Measurements from ENCODE around the gene BLACAT1.

The BLACAT1 gene

DNA sequence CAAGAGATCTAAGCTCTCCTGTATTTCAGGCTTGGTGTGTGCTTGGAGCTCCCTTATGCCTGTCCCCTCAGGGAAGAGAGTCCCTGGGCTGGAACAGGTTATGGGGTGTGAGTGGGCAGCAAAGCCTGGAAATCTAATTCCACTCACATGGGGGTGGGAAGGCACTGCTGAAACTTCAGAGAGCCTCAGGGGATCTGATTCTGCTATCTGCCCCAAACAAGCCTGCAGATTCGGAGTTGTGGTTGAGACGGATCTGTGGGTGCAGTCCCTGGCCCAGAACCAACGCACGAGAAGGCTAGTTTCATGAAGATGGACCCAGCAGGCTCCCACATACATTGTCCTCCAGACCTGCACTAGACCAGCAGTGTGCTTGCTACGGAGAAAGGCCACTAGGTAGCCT, 2.9 kb downstream of the BLACAT1 start:
- Histone ChIP-seq H3K4me3 (ENCODE audit: low read length in 2 of 2) (no peak overlapping the region), H3K9me3 (ENCODE audit: control insufficient read depth in 2 of 2, low read length in 2 of 2) (no peaks in the 10 kb centered on the region), H3K27ac (ENCODE audit: low read length) (no peak overlapping the region), H3K36me3 (ENCODE audit: control insufficient read depth in 2 of 2, insufficient read depth in 2 of 2, low read length in 2 of 2) (no peaks in the 10 kb centered on the region), H3K9ac (ENCODE audit: low read length in 2 of 2) (no peak overlapping the region), H3K27me3 (ENCODE audit: control insufficient read depth in 1 of 2, insufficient read depth in 2 of 2, low read length in 2 of 2) (peaks cover 56 to 71% of the 10 kb centered on the region in 2 donors), H3K4me1 (ENCODE audit: control insufficient read depth, insufficient read depth, low read length) (peaks cover 16% of the 10 kb centered on the region)

GRCh38 chr1:205452364-205452763, 3.5 kb downstream of the BLACAT1 start:
- Histone ChIP-seq H3K9me3 (ENCODE audit: control insufficient read depth in 2 of 2, low read length in 2 of 2) (no peaks in the 10 kb centered on the region), H3K4me1 (ENCODE audit: control insufficient read depth, insufficient read depth, low read length) (peaks cover 16% of the 10 kb centered on the region), H3K4me3 (ENCODE audit: low read length in 2 of 2) (no peak overlapping the region), H3K36me3 (ENCODE audit: control insufficient read depth in 2 of 2, insufficient read depth in 2 of 2, low read length in 2 of 2) (no peaks in the 10 kb centered on the region), H3K9ac (ENCODE audit: low read length in 2 of 2) (no peak overlapping the region), H3K27me3 (ENCODE audit: control insufficient read depth in 1 of 2, insufficient read depth in 2 of 2, low read length in 2 of 2) (peaks cover 51 to 65% of the 10 kb centered on the region in 2 donors), H3K27ac (ENCODE audit: low read length) (no peak overlapping the region)

GRCh38 chr1:205451759-205452164, 4.1 kb downstream of the BLACAT1 start:
- Histone ChIP-seq H3K9ac (ENCODE audit: low read length in 2 of 2) (no peak overlapping the region), H3K4me1 (ENCODE audit: control insufficient read depth, insufficient read depth, low read length) (peaks cover 13% of the 10 kb centered on the region), H3K9me3 (ENCODE audit: control insufficient read depth in 2 of 2, low read length in 2 of 2) (no peaks in the 10 kb centered on the region), H3K36me3 (ENCODE audit: control insufficient read depth in 2 of 2, insufficient read depth in 2 of 2, low read length in 2 of 2) (no peaks in the 10 kb centered on the region), H3K27ac (ENCODE audit: low read length) (no peak overlapping the region), H3K27me3 (ENCODE audit: control insufficient read depth in 1 of 2, insufficient read depth in 2 of 2, low read length in 2 of 2) (peaks cover 51 to 61% of the 10 kb centered on the region in 2 donors), H3K4me3 (ENCODE audit: low read length in 2 of 2) (no peak overlapping the region)

DNA sequence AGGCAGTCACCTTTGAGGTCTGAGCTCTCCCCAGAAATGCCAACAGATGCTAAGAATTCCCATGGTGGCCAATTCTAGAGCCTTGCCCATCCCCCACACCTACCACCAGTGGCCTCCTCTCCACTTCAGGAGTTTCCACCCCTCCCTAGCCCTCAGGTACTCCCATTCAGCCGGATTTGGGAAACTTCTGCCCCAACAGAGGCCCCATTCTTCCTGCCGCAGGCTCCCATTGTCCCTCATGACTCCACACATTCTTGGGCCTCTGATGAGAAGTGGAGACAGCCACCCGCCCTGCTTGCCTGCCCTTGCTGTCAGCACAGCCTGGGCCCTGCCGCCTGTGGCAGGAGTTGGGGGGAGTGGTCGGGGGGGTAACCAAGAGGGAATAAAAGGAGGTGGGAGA, 4.6 kb downstream of the BLACAT1 start:
- peaks cover 8% of the 10 kb centered on the region for H3K4me1 ChIP-seq (ENCODE audit: control insufficient read depth, insufficient read depth, low read length)
- H3K27ac ChIP-seq (ENCODE audit: low read length), result no peak overlapping the region
- no peak overlapping the region for H3K9ac ChIP-seq (ENCODE audit: low read length in 2 of 2)
- no peak overlapping the region for H3K4me3 ChIP-seq (ENCODE audit: low read length in 2 of 2)
- H3K27me3 ChIP-seq (ENCODE audit: control insufficient read depth in 1 of 2, insufficient read depth in 2 of 2, low read length in 2 of 2), result peaks cover 46 to 55% of the 10 kb centered on the region in 2 donors
- no peaks in the 10 kb centered on the region for H3K9me3 ChIP-seq (ENCODE audit: control insufficient read depth in 2 of 2, low read length in 2 of 2)
- H3K36me3 ChIP-seq (ENCODE audit: control insufficient read depth in 2 of 2, insufficient read depth in 2 of 2, low read length in 2 of 2), result no peaks in the 10 kb centered on the region

DNA sequence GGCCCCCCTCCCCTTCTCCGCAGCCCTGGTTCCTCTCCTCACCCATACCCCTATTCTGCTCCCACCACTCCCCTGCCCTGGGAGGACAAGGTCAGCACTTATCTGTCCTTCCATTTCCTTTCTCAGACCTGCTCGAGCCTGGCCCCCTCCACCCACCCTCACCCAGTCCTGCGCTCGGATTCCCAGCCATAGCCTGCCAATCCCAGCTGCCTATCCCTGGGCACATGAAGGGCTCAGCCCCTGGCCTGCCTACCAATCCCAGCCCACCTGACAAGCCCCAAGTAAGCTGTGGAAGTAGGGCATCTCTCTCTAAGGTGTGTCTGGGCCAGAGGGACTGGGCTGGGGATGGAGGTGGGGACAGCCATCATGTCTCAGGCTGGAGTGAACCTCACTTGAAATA, 5.4 kb downstream of the BLACAT1 start:
- no peaks in the 10 kb centered on the region for H3K9me3 ChIP-seq (ENCODE audit: control insufficient read depth in 2 of 2, low read length in 2 of 2)
- peaks cover 41 to 48% of the 10 kb centered on the region in 2 donors for H3K27me3 ChIP-seq (ENCODE audit: control insufficient read depth in 1 of 2, insufficient read depth in 2 of 2, low read length in 2 of 2)
- H3K9ac ChIP-seq (ENCODE audit: low read length in 2 of 2), result no peak overlapping the region
- no peaks in the 10 kb centered on the region for H3K36me3 ChIP-seq (ENCODE audit: control insufficient read depth in 2 of 2, insufficient read depth in 2 of 2, low read length in 2 of 2)
- H3K4me3 ChIP-seq (ENCODE audit: low read length in 2 of 2), result no peak overlapping the region
- peaks cover 3% of the 10 kb centered on the region for H3K4me1 ChIP-seq (ENCODE audit: control insufficient read depth, insufficient read depth, low read length)
- no peak overlapping the region for H3K27ac ChIP-seq (ENCODE audit: low read length)

- no peak overlapping the region for H3K4me3 ChIP-seq (ENCODE audit: low read length in 2 of 2)
- peaks cover 35 to 42% of the 10 kb centered on the region in 2 donors for H3K27me3 ChIP-seq (ENCODE audit: control insufficient read depth in 1 of 2, insufficient read depth in 2 of 2, low read length in 2 of 2)
- H3K9ac ChIP-seq (ENCODE audit: low read length in 2 of 2), result no peak overlapping the region
- H3K27ac ChIP-seq (ENCODE audit: low read length), result no peak overlapping the region
- peaks cover 8% of the 10 kb centered on the region for H3K4me1 ChIP-seq (ENCODE audit: control insufficient read depth, insufficient read depth, low read length)
- no peaks in the 10 kb centered on the region for H3K36me3 ChIP-seq (ENCODE audit: control insufficient read depth in 2 of 2, insufficient read depth in 2 of 2, low read length in 2 of 2)
- H3K9me3 ChIP-seq (ENCODE audit: control insufficient read depth in 2 of 2, low read length in 2 of 2), result no peaks in the 10 kb centered on the region
Observed at GRCh38 chr1:205449750-205450443, 5.9 kb downstream of the BLACAT1 start.

DNA sequence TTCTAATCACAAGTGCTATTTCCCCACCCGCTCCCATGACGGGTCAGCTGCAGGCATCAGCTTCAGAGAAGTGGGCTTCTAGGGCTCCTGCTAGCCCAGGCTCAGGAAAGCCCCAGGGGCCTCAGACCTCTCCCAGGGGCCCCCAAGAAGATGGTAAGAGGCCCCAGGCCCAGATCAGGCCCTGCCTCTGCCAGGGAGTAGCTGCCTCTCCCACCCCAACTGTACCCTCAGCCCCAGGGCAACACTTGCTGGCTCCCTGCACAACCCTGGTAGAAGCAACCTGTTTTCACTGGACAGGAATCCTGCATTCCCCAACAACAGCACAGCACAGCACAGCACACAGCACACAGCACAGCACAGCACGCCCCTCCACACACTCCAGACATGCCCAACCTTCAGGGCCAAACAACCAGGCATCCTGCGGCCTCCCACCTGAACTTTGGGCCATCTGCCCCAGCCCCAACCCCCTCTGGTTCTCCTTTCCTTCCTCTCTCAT, 6.5 kb downstream of the BLACAT1 start:
- Histone ChIP-seq H3K36me3 (ENCODE audit: control insufficient read depth in 2 of 2, insufficient read depth in 2 of 2, low read length in 2 of 2) (no peaks in the 10 kb centered on the region), H3K9ac (ENCODE audit: low read length in 2 of 2) (no peak overlapping the region), H3K27me3 (ENCODE audit: control insufficient read depth in 1 of 2, insufficient read depth in 2 of 2, low read length in 2 of 2) (peaks cover 29 to 36% of the 10 kb centered on the region in 2 donors), H3K4me3 (ENCODE audit: low read length in 2 of 2) (no peak overlapping the region), H3K9me3 (ENCODE audit: control insufficient read depth in 2 of 2, low read length in 2 of 2) (no peaks in the 10 kb centered on the region), H3K27ac (ENCODE audit: low read length) (no peak overlapping the region), H3K4me1 (ENCODE audit: control insufficient read depth, insufficient read depth, low read length) (peaks cover 12% of the 10 kb centered on the region)

- Histone ChIP-seq H3K27ac (ENCODE audit: low read length) (no peak overlapping the region), H3K4me3 (ENCODE audit: low read length in 2 of 2) (no peak overlapping the region), H3K4me1 (ENCODE audit: control insufficient read depth, insufficient read depth, low read length) (peaks cover 18% of the 10 kb centered on the region), H3K9me3 (ENCODE audit: control insufficient read depth in 2 of 2, low read length in 2 of 2) (no peaks in the 10 kb centered on the region), H3K9ac (ENCODE audit: low read length in 2 of 2) (no peak overlapping the region), H3K27me3 (ENCODE audit: control insufficient read depth in 1 of 2, insufficient read depth in 2 of 2, low read length in 2 of 2) (peaks cover 25 to 30% of the 10 kb centered on the region in 2 donors), H3K36me3 (ENCODE audit: control insufficient read depth in 2 of 2, insufficient read depth in 2 of 2, low read length in 2 of 2) (no peaks in the 10 kb centered on the region)
Observed at GRCh38 chr1:205448540-205449253, 7.1 kb downstream of the BLACAT1 start.

DNA sequence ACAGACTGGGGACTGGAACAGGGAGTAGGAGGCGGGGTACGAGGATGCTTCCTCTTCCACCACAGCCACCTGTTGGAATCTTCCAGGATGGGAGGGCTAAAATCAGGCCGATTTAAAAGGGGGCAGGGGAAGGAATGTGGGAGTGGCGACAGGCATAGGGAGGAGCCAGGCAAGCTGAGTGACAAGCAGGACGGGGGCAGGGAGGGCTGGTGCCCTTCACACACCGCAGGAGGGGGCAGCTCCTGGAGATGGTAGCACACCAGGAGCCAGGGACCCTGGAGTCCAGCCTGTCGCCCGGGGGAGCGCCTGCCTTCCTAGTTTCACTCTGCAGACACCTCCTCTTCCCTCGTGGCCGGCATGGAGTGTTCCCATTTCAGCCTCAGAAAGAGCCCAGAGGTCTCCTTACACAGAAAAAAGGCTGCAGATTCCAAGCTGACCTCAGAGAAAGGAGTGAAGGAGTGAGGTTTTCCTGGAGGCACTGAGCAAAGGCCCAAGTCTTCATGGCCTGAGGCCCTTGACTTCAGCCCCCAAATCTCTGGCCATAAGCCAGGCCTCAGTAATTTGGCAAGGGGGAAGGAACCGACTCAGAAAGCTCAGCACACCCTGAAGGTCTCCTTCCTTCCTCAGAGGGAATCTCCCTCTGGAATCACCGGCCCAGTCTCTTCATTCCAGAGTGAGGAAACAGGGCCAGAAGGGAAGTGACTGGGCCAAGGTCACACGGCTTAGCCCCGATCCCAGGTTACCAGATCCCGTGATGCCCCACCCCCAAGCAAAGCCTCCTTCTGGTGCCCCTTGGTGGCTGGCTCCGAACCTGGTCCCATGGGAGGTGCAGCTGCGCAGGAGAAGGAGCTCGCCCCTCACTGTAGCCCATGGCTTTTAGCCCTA, 8.1 kb downstream of the BLACAT1 start:
- H3K9ac ChIP-seq (ENCODE audit: low read length in 2 of 2), result no peak overlapping the region
- no peaks in the 10 kb centered on the region for H3K9me3 ChIP-seq (ENCODE audit: control insufficient read depth in 2 of 2, low read length in 2 of 2)
- no peak overlapping the region for H3K4me3 ChIP-seq (ENCODE audit: low read length in 2 of 2)
- no peak overlapping the region for H3K27ac ChIP-seq (ENCODE audit: low read length)
- no peaks in the 10 kb centered on the region for H3K36me3 ChIP-seq (ENCODE audit: control insufficient read depth in 2 of 2, insufficient read depth in 2 of 2, low read length in 2 of 2)
- peaks cover 18 to 20% of the 10 kb centered on the region in 2 donors for H3K27me3 ChIP-seq (ENCODE audit: control insufficient read depth in 1 of 2, insufficient read depth in 2 of 2, low read length in 2 of 2)
- H3K4me1 ChIP-seq (ENCODE audit: control insufficient read depth, insufficient read depth, low read length), result peaks cover 24% of the 10 kb centered on the region

GRCh38 chr1:205446828-205447227, 9.0 kb downstream of the BLACAT1 start:
- Histone ChIP-seq H3K9ac (ENCODE audit: low read length in 2 of 2) (no peak overlapping the region), H3K27ac (ENCODE audit: low read length) (no peak overlapping the region), H3K4me3 (ENCODE audit: low read length in 2 of 2) (no peak overlapping the region), H3K9me3 (ENCODE audit: control insufficient read depth in 2 of 2, low read length in 2 of 2) (no peaks in the 10 kb centered on the region), H3K27me3 (ENCODE audit: control insufficient read depth in 1 of 2, insufficient read depth in 2 of 2, low read length in 2 of 2) (peaks cover 9 to 12% of the 10 kb centered on the region in 2 donors), H3K4me1 (ENCODE audit: control insufficient read depth, insufficient read depth, low read length) (peaks cover 29% of the 10 kb centered on the region), H3K36me3 (ENCODE audit: control insufficient read depth in 2 of 2, insufficient read depth in 2 of 2, low read length in 2 of 2) (no peaks in the 10 kb centered on the region)

Data from stomach smooth muscle (tissue), 2 donors.